Measurements from ENCODE around the gene MAP3K15. TPM values are rescaled to one million over a fixed set of nuclear protein-coding genes. Genes with fewer than 3 reads are reported as not detected.

MAP3K15 gene
- total and polyA plus RNA-seq, 2 experiments from 2014 or later, result 0.33 to 0.48 TPM

- Histone ChIP-seq H3K79me2 (no peaks in the 10 kb centered on the region), H2AFZ (no peak overlapping the region), H3K27me3 (no peaks in the 10 kb centered on the region), H3K9me2 (replicated peaks; ENCODE audit: insufficient read depth) (no peaks in the 10 kb centered on the region), H3K36me3 (replicated peaks; ENCODE audit: insufficient read depth, low read depth) (no peaks in the 10 kb centered on the region), H3K4me1 (ENCODE audit: insufficient read depth) (no peaks in the 10 kb centered on the region), H4K20me1 (ENCODE audit: insufficient read depth, poor library complexity, severe bottlenecking) (no peaks in the 10 kb centered on the region), H3K4me3 (no peak overlapping the region), H3K4me2 (no peak overlapping the region), H3K27ac (no peak overlapping the region), H3K9me3 (ENCODE audit: low read depth) (no peaks in the 10 kb centered on the region)
- TF ChIP-seq EZH2phosphoT487 (IDR thresholded peaks at IDR 0.05; ENCODE audit: low read depth, severe bottlenecking, unreplicated experiment) (no peak), EZH2 (IDR thresholded peaks at IDR 0.05; ENCODE audit: borderline replicate concordance) (no peak)
- TF ChIP-seq, protein P1, sequence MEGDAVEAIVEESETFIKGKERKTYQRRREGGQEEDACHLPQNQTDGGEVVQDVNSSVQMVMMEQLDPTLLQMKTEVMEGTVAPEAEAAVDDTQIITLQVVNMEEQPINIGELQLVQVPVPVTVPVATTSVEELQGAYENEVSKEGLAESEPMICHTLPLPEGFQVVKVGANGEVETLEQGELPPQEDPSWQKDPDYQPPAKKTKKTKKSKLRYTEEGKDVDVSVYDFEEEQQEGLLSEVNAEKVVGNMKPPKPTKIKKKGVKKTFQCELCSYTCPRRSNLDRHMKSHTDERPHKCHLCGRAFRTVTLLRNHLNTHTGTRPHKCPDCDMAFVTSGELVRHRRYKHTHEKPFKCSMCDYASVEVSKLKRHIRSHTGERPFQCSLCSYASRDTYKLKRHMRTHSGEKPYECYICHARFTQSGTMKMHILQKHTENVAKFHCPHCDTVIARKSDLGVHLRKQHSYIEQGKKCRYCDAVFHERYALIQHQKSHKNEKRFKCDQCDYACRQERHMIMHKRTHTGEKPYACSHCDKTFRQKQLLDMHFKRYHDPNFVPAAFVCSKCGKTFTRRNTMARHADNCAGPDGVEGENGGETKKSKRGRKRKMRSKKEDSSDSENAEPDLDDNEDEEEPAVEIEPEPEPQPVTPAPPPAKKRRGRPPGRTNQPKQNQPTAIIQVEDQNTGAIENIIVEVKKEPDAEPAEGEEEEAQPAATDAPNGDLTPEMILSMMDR (IDR thresholded peaks at IDR 0.05; ENCODE audit: poor library complexity), result no peak
- DNase-seq (ENCODE audit: low spot score), result no peak
- 78% methylated on average over 9 of the region's 9 CpGs for WGBS (ENCODE audit: low lambda C conversion rate, missing lambda C conversion rate)
Measured at GRCh38 chrX:19543020-19543715, 27.9 kb upstream of the MAP3K15 start.

DNA sequence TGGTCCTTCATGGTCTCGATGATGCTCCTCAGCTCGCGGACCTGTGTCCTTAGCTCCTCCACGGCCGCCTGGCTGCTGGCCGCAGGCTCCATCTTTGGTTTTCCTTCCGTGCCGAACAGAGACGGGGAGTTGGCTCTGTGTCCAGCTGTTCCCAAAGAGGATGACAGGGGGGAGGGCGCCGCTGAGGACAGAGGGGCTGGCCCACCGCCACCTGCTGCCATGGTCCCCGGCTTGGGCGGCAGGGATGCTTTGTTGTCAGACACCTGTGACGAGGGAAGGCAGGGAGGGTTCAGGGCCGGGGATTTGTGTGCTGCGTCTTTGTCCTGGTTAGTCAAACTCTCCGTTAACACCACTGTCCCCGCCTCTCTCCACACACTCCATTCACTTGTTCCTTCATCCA is 26.6 kb upstream of the MAP3K15 start:
- TF ChIP-seq, protein P1 (IDR thresholded peaks at IDR 0.05; ENCODE audit: poor library complexity), result no peak
- TF ChIP-seq EZH2phosphoT487 (IDR thresholded peaks at IDR 0.05; ENCODE audit: low read depth, severe bottlenecking, unreplicated experiment) (no peak), EZH2 (IDR thresholded peaks at IDR 0.05; ENCODE audit: borderline replicate concordance) (no peak)
- Histone ChIP-seq H3K4me2 (no peak overlapping the region), H3K9me3 (ENCODE audit: low read depth) (no peaks in the 10 kb centered on the region), H3K9me2 (replicated peaks; ENCODE audit: insufficient read depth) (no peaks in the 10 kb centered on the region), H2AFZ (no peak overlapping the region), H3K4me3 (no peak overlapping the region), H3K27ac (no peak overlapping the region), H3K36me3 (replicated peaks; ENCODE audit: insufficient read depth, low read depth) (no peaks in the 10 kb centered on the region), H3K4me1 (ENCODE audit: insufficient read depth) (no peaks in the 10 kb centered on the region), H3K79me2 (no peaks in the 10 kb centered on the region), H3K27me3 (no peaks in the 10 kb centered on the region), H4K20me1 (ENCODE audit: insufficient read depth, poor library complexity, severe bottlenecking) (no peaks in the 10 kb centered on the region)
- WGBS (ENCODE audit: low lambda C conversion rate, missing lambda C conversion rate), result 84% methylated on average over 18 of the region's 19 CpGs
- no peak for DNase-seq (ENCODE audit: low spot score)

- Histone ChIP-seq H3K36me3 (replicated peaks; ENCODE audit: insufficient read depth, low read depth) (no peaks in the 10 kb centered on the region), H4K20me1 (ENCODE audit: insufficient read depth, poor library complexity, severe bottlenecking) (no peaks in the 10 kb centered on the region), H3K9me2 (replicated peaks; ENCODE audit: insufficient read depth) (no peaks in the 10 kb centered on the region), H2AFZ (no peak overlapping the region), H3K79me2 (no peaks in the 10 kb centered on the region), H3K4me2 (no peak overlapping the region), H3K4me3 (no peak overlapping the region), H3K27me3 (no peaks in the 10 kb centered on the region), H3K4me1 (ENCODE audit: insufficient read depth) (no peaks in the 10 kb centered on the region), H3K9me3 (ENCODE audit: low read depth) (no peaks in the 10 kb centered on the region), H3K27ac (no peak overlapping the region)
- WGBS (ENCODE audit: low lambda C conversion rate, missing lambda C conversion rate), result 84% methylated on average over 3 of the region's 3 CpGs
- no peak for DNase-seq (ENCODE audit: low spot score)
- TF ChIP-seq EZH2 (IDR thresholded peaks at IDR 0.05; ENCODE audit: borderline replicate concordance), result no peak
- TF ChIP-seq, protein P1 (IDR thresholded peaks at IDR 0.05; ENCODE audit: poor library complexity), result no peak
- TF ChIP-seq EZH2phosphoT487 (IDR thresholded peaks at IDR 0.05; ENCODE audit: low read depth, severe bottlenecking, unreplicated experiment), result no peak
Measured at GRCh38 chrX:19541196-19541595, 25.9 kb upstream of the MAP3K15 start.
